ENCODE results near the gene CD99L2.

DNA sequence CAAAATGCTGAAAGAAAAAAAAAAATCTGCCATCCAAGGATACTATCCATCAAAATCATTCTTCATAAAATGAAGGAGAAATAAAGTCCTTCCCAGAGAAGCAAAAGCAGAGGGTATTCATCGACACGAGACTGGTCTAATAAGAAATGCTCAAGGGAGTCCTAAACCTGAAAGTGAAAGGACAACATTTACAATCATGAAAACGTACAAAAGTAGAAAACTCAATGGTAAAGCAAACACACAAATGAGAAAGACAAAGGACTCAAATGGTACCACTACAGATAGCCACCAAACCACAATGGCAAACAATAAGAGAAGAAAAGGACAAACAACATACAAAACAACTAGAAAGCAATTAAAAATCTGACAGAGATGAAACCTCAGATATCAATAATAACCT lies 41.0 kb downstream of the CD99L2 start:
- TF ChIP-seq CTCF (IDR thresholded peaks at IDR 0.05 in 8 of 11, conservative IDR thresholded peaks at IDR 0.05 in 3 of 11) (no peak), POLR2A (IDR thresholded peaks at IDR 0.05) (no peak)

Measured in spleen (tissue), 7 donors.